GM19467 (cell line): ENCODE data around the gene FRMPD1.

Experiments
- ATAC-seq: cut with Tn5 transposase; IDR thresholded peaks from one replicate; pipeline ENCODE4 v1.9.1; 2021; ENCODE audit warnings: mild to moderate bottlenecking, moderate library complexity; ENCODE audit not compliant: unreplicated experiment

Gene FRMPD1

GRCh38 chr9:37632479-37632878, 18.3 kb upstream of the FRMPD1 start:
- no peak for ATAC-seq

- ATAC-seq: no peak
These were observed 14.9 kb upstream of the FRMPD1 start for GRCh38 chr9:37635808-37636207.

GRCh38 chr9:37636511-37637448, 14.0 kb upstream of the FRMPD1 start:
- ATAC-seq: no peak

- no peak for ATAC-seq
These were observed 11.5 kb upstream of the FRMPD1 start for GRCh38 chr9:37639109-37639762.

GRCh38 chr9:37639841-37640240, 10.9 kb upstream of the FRMPD1 start:
- no peak for ATAC-seq

- no peak for ATAC-seq
These were observed 10.5 kb upstream of the FRMPD1 start for GRCh38 chr9:37640246-37640645.

GRCh38 chr9:37641331-37641730, 9.4 kb upstream of the FRMPD1 start:
- no peak for ATAC-seq

GRCh38 chr9:37643214-37643613, 7.5 kb upstream of the FRMPD1 start:
- ATAC-seq: no peak

- no peak for ATAC-seq
These were observed 4.7 kb upstream of the FRMPD1 start for GRCh38 chr9:37645903-37646506.

GRCh38 chr9:37650299-37650872, 368 bp upstream of the FRMPD1 start:
- peak; percentile 16 for ATAC-seq

- no peak for ATAC-seq
These were observed 1.5 kb downstream of the FRMPD1 start for GRCh38 chr9:37652261-37652660.

- ATAC-seq: no peak
These were observed 2.6 kb downstream of the FRMPD1 start for GRCh38 chr9:37653385-37653784.

- no peak for ATAC-seq
These were observed 6.2 kb downstream of the FRMPD1 start for GRCh38 chr9:37656936-37657335.

GRCh38 chr9:37660691-37661090, 9.9 kb downstream of the FRMPD1 start:
- ATAC-seq: no peak

GRCh38 chr9:37663926-37664325, 13.2 kb downstream of the FRMPD1 start:
- no peak for ATAC-seq

- ATAC-seq: no peak
These were observed 17.0 kb downstream of the FRMPD1 start for GRCh38 chr9:37667706-37668105.

- ATAC-seq: no peak
These were observed 17.4 kb downstream of the FRMPD1 start for GRCh38 chr9:37668116-37668601.

GRCh38 chr9:37669232-37669631, 18.5 kb downstream of the FRMPD1 start:
- no peak for ATAC-seq

GRCh38 chr9:37675661-37676060, 24.9 kb downstream of the FRMPD1 start:
- no peak for ATAC-seq

GRCh38 chr9:37676411-37676830, 25.7 kb downstream of the FRMPD1 start:
- ATAC-seq: no peak

- ATAC-seq: no peak
These were observed 26.7 kb downstream of the FRMPD1 start for GRCh38 chr9:37677435-37677834.
